Measurements from ENCODE around the gene SASH1. TPM values are rescaled to one million over a fixed set of nuclear protein-coding genes. Genes with fewer than 3 reads are reported as not detected.

Gene SASH1
- total RNA-seq, 2 experiments from 2014 or later, result not detected

DNA sequence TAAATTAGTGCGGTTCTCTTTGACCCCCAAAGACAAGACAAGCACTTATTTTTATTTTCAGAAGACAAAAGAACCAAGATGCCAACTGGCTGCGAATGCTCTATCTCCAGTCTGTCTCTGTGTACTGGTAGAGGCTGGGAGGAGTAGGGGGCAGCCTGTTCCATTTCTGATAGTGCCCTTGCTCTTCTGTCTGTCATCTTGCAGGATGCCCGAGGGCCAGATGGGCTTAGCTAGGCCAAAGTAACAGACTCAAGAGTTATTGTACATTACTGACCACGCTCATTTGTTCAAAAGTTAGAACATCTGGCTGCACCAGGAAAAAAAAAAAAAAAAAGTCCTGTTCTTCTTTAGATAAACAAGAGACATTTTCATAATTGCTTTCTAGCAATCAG is 206.1 kb downstream of the SASH1 start:
- H3K27me3 Mint-ChIP-seq (ENCODE audit: low read depth), result peaks cover 11% of the 10 kb centered on the region
- no peak for ATAC-seq
- no peak for DNase-seq
- ChIA-PET POLR2A (no interaction called here), CTCF (interaction anchor here (0.6 to 1.4 kb wide), 2 partner anchors 11 to 60 kb away, joined by 3 read pairs; no protein-coding TSS in a partner anchor)
- H3K27ac Mint-ChIP-seq, result no peak overlapping the region
- H3K4me1 Mint-ChIP-seq (ENCODE audit: low read depth), result peaks cover 2% of the 10 kb centered on the region
- no peaks in the 10 kb centered on the region for H3K36me3 Mint-ChIP-seq (ENCODE audit: low read depth)
- H3K4me3 Mint-ChIP-seq, result no peak overlapping the region
- no peaks in the 10 kb centered on the region for H3K9me3 Mint-ChIP-seq (ENCODE audit: insufficient read depth)

DNA sequence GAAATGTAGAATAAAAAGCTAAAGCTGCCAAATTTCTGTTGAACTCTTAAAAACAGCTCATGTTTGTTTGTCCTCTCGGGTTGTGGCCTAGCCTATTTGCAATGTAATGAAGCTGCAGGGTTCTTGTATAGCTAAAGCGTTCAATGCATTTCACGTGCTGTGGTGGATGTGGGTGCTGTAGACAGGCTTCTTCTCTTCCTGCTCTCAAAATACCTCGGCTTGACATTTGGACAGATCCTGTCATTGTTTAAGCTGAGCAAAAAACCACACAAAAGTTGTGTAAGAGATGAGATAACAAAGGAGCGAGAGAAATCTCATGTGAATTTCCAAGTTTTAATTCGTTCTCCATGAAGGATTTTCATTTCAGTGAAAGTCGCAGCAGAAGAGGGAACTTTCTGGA is 207.9 kb downstream of the SASH1 start:
- no peaks in the 10 kb centered on the region for H3K36me3 Mint-ChIP-seq (ENCODE audit: low read depth)
- no peak overlapping the region for H3K4me3 Mint-ChIP-seq
- ATAC-seq (no peak), DNase-seq (no peak)
- no peak overlapping the region for H3K27ac Mint-ChIP-seq
- ChIA-PET CTCF (interaction anchor here (0.7 to 1.2 kb wide), 2 partner anchors 9 to 385 kb away, joined by 3 read pairs; no protein-coding TSS in a partner anchor), POLR2A (no interaction called here)
- H3K4me1 Mint-ChIP-seq (ENCODE audit: low read depth), result peaks cover 2% of the 10 kb centered on the region
- H3K27me3 Mint-ChIP-seq (ENCODE audit: low read depth), result peaks cover 11% of the 10 kb centered on the region
- H3K9me3 Mint-ChIP-seq (ENCODE audit: insufficient read depth), result no peaks in the 10 kb centered on the region

DNA sequence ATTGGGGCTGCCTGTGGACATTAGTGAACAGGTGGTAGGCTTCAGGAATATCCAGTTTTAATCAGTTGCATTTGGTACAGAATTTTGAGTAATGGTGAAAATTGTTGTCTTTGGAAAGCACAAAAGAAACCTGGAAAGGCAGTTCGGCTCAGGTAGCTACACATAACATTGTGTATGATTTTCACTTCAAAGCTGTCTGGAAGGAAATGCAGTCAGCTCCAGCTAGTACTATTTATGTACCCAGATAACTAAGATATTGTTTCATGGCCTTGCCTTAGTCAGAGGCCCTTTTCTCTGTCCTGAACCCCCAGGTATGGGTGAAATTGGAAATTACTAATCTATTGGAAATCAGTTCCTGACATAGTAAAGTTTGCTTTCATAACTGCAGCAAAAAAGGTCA is 208.6 kb downstream of the SASH1 start:
- peaks cover 15% of the 10 kb centered on the region for H3K27me3 Mint-ChIP-seq (ENCODE audit: low read depth)
- peaks cover 2% of the 10 kb centered on the region for H3K4me1 Mint-ChIP-seq (ENCODE audit: low read depth)
- no peak overlapping the region for H3K4me3 Mint-ChIP-seq
- DNase-seq, result no peak
- no peak for ATAC-seq
- H3K27ac Mint-ChIP-seq, result no peak overlapping the region
- no peaks in the 10 kb centered on the region for H3K36me3 Mint-ChIP-seq (ENCODE audit: low read depth)
- POLR2A ChIA-PET, result no interaction called here
- CTCF ChIA-PET, result interaction anchor here (0.7 to 1.2 kb wide), 2 partner anchors 9 to 386 kb away, joined by 3 read pairs; no protein-coding TSS in a partner anchor
- H3K9me3 Mint-ChIP-seq (ENCODE audit: insufficient read depth), result no peaks in the 10 kb centered on the region

DNA sequence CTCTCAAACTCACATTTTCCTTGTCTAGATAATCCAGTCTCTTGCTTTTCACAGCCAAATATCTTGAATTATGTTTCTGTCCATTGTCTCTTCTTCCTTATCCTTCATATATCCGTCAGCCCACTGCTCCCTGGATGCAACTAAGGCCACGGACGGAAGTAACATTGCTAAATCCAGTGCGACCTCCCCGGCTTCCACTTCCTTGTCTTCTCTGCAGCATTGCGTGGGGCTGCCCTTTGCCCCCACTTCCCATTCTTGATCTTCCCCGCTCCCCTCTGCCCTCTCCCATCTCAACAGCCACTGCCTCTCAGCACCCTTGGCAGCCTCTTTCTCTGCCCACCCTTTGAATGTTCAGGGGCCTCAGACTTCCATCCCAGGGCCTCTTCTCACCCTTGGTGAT is 213.8 kb downstream of the SASH1 start:
- no peak for ATAC-seq
- Mint-ChIP-seq H3K4me3 (no peak overlapping the region), H3K4me1 (ENCODE audit: low read depth) (peaks cover 14% of the 10 kb centered on the region), H3K9me3 (ENCODE audit: insufficient read depth) (no peaks in the 10 kb centered on the region), H3K27ac (no peak overlapping the region), H3K27me3 (ENCODE audit: low read depth) (peaks cover 27% of the 10 kb centered on the region), H3K36me3 (ENCODE audit: low read depth) (no peaks in the 10 kb centered on the region)
- no peak for DNase-seq
- POLR2A ChIA-PET, result no interaction called here
- CTCF ChIA-PET, result no interaction called here

DNA sequence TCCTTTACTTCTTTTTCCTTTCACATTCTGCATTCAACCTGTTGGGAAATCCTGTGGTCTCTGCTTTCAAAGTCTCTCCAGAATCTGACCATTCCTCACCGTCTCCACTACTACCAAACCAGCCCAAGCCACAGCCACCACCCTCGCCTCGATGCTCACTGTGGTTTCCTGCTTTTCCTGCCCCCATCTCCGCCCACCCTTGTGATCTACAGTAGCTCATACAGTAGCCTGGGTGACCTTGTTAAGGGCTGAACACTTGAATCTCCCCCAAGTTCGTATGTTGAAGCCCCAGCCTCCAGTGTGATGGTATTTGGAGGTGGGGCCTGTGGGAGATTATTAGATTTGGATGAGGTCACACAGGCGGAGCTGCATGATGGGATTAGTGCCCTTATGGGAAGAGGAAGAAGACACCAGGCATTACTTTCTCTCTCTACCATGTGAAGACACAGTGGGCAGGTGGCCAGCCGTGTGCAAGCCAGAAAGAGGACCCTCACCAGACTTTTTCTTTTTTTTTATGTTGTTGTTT is 215.2 kb downstream of the SASH1 start:
- Mint-ChIP-seq H3K36me3 (ENCODE audit: low read depth) (no peaks in the 10 kb centered on the region), H3K27ac (no peak overlapping the region), H3K9me3 (ENCODE audit: insufficient read depth) (no peaks in the 10 kb centered on the region), H3K27me3 (ENCODE audit: low read depth) (peaks cover 31% of the 10 kb centered on the region), H3K4me3 (no peak overlapping the region), H3K4me1 (ENCODE audit: low read depth) (peaks cover 14% of the 10 kb centered on the region)
- POLR2A ChIA-PET, result no interaction called here
- CTCF ChIA-PET, result interaction anchor here (1.1 to 1.4 kb wide), 2 partner anchors 12 to 19 kb away, joined by 3 to 4 read pairs; no protein-coding TSS in a partner anchor
- ATAC-seq (peak; percentile 70), DNase-seq (peak; percentile 44)

GRCh38 chr6:148559848-148560433 is 217.3 kb downstream of the SASH1 start:
- ATAC-seq (peak; percentile 87), DNase-seq (peak; percentile 73)
- H3K9me3 Mint-ChIP-seq (ENCODE audit: insufficient read depth), result no peaks in the 10 kb centered on the region
- H3K4me1 Mint-ChIP-seq (ENCODE audit: low read depth), result peaks cover 14% of the 10 kb centered on the region
- CTCF ChIA-PET, result interaction anchor here (0.5 to 2.5 kb wide), 11 partner anchors 9 to 465 kb away, joined by 3 to 11 read pairs (median 3); no protein-coding TSS in a partner anchor
- H3K36me3 Mint-ChIP-seq (ENCODE audit: low read depth), result no peaks in the 10 kb centered on the region
- peaks cover 34% of the 10 kb centered on the region for H3K27me3 Mint-ChIP-seq (ENCODE audit: low read depth)
- no peak overlapping the region for H3K27ac Mint-ChIP-seq
- H3K4me3 Mint-ChIP-seq, result no peak overlapping the region
- POLR2A ChIA-PET, result no interaction called here

- Mint-ChIP-seq H3K4me3 (no peak overlapping the region), H3K36me3 (ENCODE audit: low read depth) (no peaks in the 10 kb centered on the region), H3K4me1 (ENCODE audit: low read depth) (peaks cover 19% of the 10 kb centered on the region), H3K27me3 (ENCODE audit: low read depth) (peaks cover 26% of the 10 kb centered on the region), H3K9me3 (ENCODE audit: insufficient read depth) (no peaks in the 10 kb centered on the region), H3K27ac (no peak overlapping the region)
- DNase-seq (no peak), ATAC-seq (no peak)
- CTCF ChIA-PET, result interaction anchor here (2.5 kb wide), 1 partner anchor 16 kb away, joined by 11 read pairs; no protein-coding TSS in a partner anchor
- POLR2A ChIA-PET, result no interaction called here
These were observed 219.0 kb downstream of the SASH1 start for GRCh38 chr6:148561629-148562028.

DNA sequence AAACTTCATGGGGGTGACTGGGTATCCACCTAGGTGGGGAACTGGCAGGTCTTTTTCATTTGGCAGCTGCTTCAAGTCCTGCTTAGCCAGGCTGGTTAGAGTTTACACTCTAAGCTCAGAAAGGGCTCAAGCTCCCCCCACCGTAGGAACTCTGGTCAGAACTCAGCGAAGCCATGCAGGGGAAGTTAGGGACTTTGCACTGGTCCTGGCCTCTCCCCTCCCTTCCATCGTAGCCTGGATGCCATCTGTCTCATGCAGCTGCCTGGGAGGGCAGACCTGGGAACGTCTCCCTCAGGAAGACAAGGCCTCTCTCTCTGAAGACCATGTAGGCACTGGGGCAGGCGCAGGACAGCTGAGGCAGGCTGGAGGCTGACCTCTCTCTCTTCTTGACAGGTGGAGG is 220.4 kb downstream of the SASH1 start:
- ChIA-PET POLR2A (no interaction called here), CTCF (no interaction called here)
- DNase-seq, result no peak
- H3K4me1 Mint-ChIP-seq (ENCODE audit: low read depth), result peaks cover 20% of the 10 kb centered on the region
- no peak overlapping the region for H3K4me3 Mint-ChIP-seq
- H3K9me3 Mint-ChIP-seq (ENCODE audit: insufficient read depth), result no peaks in the 10 kb centered on the region
- ATAC-seq, result no peak
- peaks cover 20% of the 10 kb centered on the region for H3K27me3 Mint-ChIP-seq (ENCODE audit: low read depth)
- no peaks in the 10 kb centered on the region for H3K36me3 Mint-ChIP-seq (ENCODE audit: low read depth)
- no peak overlapping the region for H3K27ac Mint-ChIP-seq

- no peak for ATAC-seq
- Mint-ChIP-seq H3K9me3 (ENCODE audit: insufficient read depth) (no peaks in the 10 kb centered on the region), H3K4me1 (ENCODE audit: low read depth) (peaks cover 13% of the 10 kb centered on the region), H3K27ac (no peak overlapping the region), H3K36me3 (ENCODE audit: low read depth) (no peaks in the 10 kb centered on the region), H3K27me3 (ENCODE audit: low read depth) (peaks cover 23% of the 10 kb centered on the region), H3K4me3 (no peak overlapping the region)
- POLR2A ChIA-PET, result no interaction called here
- CTCF ChIA-PET, result no interaction called here
- no peak for DNase-seq
These were observed 221.9 kb downstream of the SASH1 start for GRCh38 chr6:148564494-148565035.

GRCh38 chr6:148565321-148565926 is 222.8 kb downstream of the SASH1 start:
- ChIA-PET POLR2A (no interaction called here), CTCF (no interaction called here)
- DNase-seq, result no peak

DNA sequence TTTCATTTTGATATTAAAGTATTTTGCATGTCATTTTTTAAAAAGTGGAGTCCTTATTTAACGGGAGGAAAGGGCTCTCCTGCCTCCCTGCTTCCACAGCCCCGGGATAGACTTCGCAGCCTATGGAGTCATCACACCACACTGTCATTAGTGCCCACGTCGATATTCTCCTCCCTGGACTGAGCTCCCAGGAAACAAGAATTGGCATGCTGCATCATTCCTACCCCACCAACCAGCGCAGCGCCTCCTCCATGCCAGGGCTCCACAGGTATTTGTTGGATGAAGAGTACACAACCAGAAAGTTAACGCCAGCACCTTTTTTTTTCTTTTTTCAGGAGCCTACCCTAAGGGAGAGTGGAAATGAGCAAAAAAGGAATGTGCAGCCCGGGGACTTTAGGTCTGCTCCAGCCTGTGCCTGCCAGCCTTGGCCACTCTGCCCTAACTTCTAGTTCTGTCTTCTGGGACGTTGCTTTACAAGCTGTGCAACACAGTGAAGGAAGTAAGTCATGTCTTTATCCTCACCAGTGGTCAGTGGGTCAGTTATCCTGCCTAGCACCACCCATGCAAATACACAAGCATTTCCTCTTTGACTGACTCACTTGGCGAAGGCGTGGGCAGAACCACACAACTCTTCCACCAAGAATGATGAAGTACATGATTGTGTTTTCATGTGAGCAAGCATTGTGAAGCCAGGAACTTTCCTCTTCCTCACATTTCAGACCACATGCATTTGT is 223.5 kb downstream of the SASH1 start:
- ChIA-PET POLR2A (no interaction called here), CTCF (no interaction called here)
- Mint-ChIP-seq H3K9me3 (ENCODE audit: insufficient read depth) (no peaks in the 10 kb centered on the region), H3K4me1 (ENCODE audit: low read depth) (peaks cover 13% of the 10 kb centered on the region), H3K36me3 (ENCODE audit: low read depth) (no peaks in the 10 kb centered on the region), H3K27me3 (ENCODE audit: low read depth) (peaks cover 16% of the 10 kb centered on the region), H3K27ac (no peak overlapping the region), H3K4me3 (no peak overlapping the region)
- DNase-seq (no peak), ATAC-seq (no peak)

More at GRCh38 chr6:148565321-148565926, 222.8 kb downstream of the SASH1 start:
- Mint-ChIP-seq H3K27ac (no peak overlapping the region), H3K36me3 (ENCODE audit: low read depth) (no peaks in the 10 kb centered on the region), H3K4me1 (ENCODE audit: low read depth) (peaks cover 13% of the 10 kb centered on the region), H3K27me3 (ENCODE audit: low read depth) (peaks cover 22% of the 10 kb centered on the region), H3K4me3 (no peak overlapping the region), H3K9me3 (ENCODE audit: insufficient read depth) (no peaks in the 10 kb centered on the region)
- ATAC-seq, result no peak
